GM21529 (cell line): Measurements from ENCODE around the gene CYGB.
"Not testable (repeated sequence)": the region's sequence is repeated elsewhere in the genome, so short reads cannot be mapped to it uniquely, and the experiment has no call there.

Experiments
- ATAC-seq: cut with Tn5 transposase; IDR thresholded peaks from one replicate; pipeline ENCODE4 v1.9.1; 2021; ENCODE audit not compliant: unreplicated experiment

The CYGB gene

DNA sequence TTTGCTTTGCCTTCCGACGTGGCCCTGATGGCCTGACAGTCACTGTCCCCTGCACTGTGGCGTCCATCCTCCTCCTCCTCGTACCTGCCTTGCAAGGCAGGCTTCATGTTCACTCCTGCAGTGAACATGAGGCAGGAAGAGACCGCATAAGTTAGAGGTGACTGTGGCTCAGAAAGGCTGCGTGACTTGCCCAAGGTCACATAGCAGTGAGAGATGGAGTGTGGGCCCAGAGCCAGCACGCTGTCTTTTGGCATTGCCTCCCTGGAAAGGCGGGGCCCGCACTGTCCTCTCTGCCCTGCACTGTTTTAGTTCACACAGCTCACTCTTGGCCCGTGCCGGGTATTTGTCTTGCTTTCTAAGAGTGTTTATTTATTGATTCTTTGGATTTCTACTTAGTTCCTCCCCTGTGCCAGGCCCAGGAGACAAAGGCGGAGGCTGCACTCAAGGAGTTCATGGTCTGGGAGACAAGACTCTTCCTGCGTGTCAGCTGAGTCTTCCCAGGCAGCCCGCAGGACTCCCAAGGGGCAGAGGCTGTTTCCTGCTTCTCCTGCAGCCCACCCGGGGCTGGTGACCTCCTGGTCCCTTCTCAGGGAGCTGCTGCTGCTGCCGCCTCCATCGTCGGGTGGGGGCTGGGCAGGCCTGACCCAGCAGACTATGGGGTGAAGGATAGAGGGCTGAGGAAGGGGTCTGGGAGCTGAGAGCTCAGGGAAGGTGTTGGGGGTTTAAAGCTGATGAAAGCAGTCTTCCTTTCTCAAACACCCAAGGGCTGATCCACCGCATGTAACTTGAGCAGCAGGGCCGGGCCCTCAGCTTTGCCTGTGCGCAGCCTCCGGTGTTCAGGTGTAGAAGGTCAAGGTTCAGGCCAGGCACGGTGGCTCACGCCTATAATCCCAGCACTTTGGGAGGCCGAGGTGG lies 12.7 kb downstream of the CYGB start:
- no peak for ATAC-seq

DNA sequence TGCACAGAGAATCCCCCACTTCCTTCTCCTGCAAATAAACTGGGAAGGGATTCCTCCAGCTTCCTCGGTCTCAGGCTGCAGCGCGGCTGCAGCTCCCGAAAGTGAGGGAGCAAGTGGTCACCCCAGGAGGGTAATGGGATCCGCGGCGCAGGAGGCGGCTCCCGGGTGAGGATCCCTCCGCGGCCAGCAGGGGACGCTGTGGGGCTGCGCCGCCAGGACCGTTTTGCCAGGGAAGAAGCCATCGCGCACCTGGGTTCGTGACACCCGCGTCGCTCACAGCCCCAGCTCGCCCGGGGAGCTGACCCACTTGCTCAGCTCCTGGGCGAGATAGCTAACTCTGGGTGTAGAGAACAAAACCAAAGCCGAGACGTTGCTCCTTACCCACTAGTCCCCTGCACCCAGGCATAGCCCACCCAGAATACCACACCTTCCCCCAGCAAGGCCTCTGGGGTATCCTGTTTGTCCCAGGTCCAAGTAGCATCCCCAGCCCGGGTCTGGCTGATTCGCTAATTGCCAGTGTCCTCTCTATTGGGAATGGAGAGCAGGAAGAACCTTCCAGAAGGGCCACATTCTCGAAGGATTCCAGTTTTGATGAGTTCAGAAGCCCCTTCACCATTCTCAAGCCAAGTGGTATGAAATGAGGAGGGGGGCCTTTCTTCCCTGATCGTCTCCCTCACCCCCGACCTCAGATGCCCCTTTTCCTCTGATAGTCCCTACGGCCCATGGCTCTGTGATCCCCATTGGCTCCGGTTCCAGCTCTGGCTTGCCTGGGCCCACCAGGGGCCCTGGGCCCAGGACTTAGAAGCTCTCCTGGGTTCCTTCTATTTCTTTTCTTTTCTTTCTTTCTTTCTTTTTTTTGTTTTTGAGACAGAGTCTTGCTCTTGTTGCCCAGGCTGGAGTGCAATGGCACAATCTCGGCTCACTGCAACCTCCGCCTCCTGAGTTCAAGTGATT lies 14.1 kb downstream of the CYGB start:
- no peak for ATAC-seq

- not testable (repeated sequence) for ATAC-seq
These were observed 15.8 kb downstream of the CYGB start for GRCh38 chr17:76521683-76522082.

DNA sequence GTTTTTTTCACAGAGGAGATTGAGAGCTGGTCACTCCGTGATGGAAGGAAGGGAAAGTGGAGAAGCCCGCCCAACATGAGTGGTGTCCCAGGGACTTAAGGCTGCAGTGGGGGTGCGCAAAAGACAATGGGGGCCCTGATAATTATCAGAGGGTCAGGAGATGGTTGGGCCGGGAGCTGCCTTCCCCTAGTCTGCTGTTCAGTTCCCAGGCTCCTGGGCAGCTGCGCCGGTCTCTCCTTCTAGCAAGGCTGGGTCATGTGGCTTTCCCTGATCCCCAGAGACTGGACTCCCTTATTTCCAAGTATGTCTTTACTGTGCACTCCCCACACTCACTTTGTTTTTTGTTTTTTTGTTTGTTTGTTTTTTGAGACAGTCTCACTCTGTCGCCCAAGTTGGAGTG lies 16.2 kb downstream of the CYGB start:
- no peak for ATAC-seq

DNA sequence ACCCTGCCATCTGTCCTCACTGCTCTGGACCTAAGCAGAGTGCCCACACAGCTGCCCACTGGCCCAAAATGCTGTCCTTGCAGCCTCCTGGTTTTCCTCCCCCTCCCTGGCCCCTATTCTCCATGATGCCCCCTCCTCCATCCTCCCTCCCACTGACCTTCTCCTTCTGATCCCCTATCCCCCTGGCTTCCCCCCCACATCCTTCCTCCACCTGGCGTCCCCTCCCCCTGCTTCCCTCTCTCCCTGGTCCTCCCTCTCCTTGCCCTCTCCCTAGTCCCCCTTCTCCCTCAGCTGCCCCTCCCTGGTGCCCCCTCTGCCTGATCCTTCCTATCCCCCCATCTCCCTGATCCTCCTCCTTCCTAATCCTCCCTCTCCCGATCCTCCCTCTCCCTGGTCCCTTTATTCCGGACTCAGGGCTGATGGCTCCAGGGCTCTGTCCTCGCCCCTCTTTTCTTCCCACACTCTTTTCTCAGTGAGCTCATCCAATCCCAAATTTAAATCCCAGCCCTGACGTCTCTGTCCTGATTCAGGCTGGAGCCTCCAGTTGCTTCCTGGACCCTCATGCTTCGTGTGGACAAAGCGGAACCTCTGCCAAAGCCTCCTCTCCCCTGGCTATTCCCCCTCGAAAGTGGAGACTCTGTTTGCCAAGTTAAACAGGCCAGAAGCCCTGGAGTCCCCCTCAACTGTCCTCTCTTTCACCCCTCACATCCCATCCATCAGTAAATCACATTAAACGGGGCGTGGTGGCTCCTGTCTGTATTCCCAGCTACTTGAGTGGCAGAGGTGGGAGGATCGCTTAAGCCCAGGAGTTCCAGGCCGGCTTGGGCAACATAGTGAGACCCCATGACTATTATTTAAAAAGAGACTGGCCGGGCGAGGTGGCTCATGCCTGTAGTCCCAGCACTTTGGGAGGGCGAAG lies 18.2 kb downstream of the CYGB start:
- no peak for ATAC-seq

- no peak for ATAC-seq
These were observed 19.9 kb downstream of the CYGB start for GRCh38 chr17:76517638-76518038.

GRCh38 chr17:76515274-76515949 lies 22.1 kb downstream of the CYGB start:
- peak; percentile 60 for ATAC-seq

DNA sequence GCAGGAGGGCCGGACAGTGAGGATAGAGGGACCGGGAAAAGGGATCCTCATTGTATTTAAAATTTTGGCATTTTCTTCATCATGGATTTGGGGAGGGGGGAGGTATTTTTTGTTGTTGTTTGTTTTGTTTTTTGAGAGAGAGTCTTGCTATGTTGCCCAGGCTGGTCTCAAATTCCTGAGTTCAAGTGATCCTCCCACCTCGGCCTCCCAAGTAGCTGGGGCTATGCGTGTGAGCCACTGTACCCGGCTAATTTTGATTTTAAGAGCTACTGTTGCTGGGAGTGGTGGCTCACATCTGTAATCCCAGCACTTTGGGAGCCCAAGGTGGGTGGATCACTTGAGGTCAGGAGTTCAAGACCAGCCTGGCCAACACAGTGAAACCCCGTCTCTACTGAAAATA lies 23.2 kb downstream of the CYGB start:
- not testable (repeated sequence) for ATAC-seq

DNA sequence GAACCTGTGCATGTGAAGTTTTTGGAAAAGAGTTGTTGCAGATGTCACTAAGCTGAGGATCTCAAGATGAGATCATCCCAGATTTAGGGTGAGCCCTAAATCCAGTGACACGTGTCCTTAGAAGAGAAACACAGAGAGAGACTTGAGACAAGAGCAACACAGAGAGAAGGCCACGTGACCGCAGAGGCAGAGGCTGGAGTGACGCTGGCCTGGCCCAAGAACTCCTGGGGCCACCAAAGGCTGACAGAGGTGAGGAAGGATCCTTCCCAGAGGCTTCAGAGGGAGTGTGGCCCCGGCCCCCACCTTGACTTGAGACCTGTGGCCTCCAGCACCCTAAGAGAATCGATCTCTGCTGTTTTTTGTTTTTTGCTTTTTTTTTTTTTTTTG lies 24.2 kb downstream of the CYGB start:
- no peak for ATAC-seq

DNA sequence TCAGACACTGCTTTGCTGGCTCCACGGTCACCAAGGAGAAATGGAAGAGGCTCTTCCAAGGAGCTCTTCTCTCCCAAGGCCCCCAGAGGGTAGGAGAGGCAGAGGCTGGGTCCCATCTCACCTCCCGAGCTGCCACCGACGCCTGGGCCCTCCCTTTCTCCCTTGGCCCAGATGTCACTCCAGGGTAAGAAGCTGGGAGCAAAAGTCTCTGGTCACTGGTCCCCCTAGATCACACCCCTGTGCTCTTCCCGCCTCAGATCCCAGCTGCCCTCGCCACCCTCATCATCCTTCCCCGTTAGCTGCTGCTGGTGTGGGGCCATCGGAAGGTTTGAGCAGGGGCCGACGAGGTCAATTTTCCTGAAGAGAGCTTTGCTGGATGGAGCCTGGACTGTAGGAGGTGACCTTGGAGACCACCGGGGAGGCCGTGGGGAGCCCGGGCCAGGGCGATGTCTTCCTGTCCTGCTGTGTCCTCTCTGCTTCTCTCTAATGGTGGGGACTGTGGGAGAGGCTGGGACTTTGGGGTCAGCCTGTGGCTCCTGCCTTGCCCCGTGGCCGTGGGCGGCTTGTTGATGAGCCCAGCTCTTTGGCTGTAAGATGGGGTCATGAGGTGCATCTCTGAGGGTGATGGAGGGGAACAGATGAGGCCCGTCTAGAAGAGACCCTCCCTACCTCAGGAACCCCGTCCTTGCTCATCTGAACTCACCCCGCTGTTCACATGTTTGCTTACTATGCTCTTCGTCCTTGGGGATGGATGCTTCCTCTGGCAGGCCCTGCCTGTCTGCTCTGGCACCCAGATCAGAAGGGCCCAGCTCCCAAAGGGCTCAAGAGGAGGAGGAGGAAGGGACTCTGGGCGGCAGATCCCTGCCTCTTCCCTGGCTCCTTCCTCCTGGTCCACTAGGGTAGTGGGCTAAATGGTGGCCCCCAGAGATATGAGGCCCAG lies 24.9 kb downstream of the CYGB start:
- ATAC-seq, result no peak

DNA sequence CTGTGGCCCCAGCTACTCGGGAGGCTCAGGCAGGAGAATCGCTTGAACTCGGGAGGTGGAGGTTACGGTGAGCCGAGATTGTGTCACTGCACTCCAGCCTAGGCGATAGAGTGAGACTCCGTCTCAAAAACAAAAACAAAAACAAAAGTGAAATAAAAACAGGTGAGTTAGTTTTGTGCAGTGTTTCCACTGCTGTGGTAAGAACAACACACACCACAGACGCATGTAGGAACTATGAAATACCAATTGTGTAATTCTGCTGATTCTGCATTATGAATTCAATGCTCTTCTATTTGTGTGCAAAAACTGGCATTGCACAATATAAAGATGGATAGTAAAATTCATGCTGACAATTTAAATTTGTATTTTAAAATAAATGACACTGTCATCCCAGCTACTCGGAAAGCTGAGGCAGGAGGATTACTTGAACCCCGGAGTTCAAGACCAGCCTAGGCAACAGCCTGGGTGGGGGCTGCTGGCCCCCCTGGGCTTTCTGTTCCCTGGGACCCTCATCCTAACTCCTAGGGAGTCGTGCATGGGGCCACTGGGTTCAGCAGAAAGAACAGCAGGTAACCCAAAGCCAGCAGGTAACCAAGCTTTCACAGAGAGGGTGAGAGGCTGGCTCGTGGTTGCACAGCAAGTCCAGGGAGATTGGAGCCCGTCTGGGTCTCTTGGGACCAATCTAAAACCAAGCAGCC lies 25.7 kb downstream of the CYGB start:
- ATAC-seq, result no peak

DNA sequence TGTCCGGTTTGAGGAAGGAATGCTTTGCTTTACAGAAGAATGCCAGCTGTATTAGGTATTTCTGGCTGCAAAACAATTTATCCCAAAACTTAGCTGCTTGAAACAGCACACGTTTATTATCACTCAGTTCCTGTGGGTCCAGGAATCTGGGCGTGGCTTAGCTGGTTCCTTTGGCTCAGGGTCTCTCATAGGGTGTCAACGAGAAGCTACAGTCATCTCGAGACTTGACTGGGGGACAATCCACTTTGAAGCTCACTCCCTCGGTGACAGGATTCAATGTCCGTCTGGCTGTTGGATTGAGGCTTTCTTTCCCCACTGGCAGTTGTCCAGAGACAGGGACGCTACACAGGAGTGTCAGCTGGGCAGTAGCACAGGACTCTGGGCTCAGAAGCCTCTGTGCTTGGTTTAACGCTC lies 26.7 kb downstream of the CYGB start:
- no peak for ATAC-seq

- ATAC-seq, result not testable (repeated sequence)
These were observed 28.9 kb downstream of the CYGB start for GRCh38 chr17:76508472-76509063.

DNA sequence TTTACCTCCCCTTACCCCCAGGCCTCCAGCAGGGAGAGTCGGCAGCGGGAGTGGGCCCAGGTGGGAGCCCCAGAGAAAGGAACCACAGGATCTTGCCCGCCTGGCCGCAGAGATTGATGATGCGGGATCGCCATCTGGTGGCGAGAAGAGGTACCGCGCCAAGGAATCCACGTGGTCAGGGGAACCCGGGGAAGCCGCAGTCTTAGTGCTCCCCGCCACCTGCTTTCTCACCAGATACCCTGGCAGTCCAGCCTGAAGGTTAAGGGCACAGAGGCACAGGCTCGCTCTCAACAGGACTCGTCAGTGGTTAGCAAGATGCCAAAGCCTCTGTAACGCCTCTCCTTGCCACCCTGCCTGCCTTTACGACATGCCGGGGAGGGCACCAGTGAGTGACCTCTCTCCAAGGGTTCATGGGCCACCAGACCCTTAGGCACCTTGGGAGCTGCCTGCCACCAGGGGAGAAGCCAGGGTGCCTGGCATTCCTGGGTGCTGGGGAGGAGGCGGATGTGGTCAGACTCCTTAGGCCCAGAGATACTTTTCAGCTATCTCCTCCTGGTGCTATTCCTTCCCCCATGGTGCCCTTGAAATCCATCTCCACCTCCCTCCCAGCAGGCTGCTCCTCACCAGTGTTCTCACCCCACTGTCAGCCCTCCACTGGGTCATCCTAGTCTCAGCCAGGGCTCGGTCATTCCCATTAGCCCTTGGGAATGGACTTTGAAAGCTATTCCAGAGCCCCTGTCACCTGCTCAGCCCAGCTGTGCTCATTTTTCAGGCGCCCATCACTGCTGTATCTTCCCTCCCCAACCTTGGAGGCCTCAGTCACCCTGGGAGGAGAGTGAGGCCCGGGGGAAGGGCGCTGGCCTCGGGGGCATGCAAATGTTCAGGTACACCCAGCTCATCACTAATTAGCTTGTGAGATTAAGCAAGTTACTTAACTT lies 30.8 kb downstream of the CYGB start:
- no peak for ATAC-seq

DNA sequence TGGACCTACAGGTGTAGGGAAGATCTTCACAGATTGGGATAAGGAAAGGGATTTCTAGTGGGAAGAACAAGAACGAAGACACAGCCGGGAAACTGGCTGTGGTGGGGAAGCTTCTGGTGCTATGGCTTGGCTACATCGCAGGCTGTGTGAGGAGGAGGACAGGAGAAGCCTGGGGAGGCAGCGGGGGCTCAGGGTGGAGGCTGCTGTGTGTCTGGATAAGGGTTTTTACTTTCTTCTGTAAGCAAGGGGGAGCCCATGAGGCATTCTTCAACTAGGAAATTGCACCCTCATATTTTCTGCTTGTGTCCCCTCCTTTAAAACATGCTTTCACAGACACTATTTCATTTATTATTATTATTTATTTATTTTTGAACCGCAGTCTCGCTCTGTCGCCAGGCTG lies 33.4 kb downstream of the CYGB start:
- no peak for ATAC-seq

- no peak for ATAC-seq
These were observed 34.9 kb downstream of the CYGB start for GRCh38 chr17:76502341-76503211.
